Upper lobe of right lung (tissue), 1 donor: ENCODE data around the gene FBN3. TPM values are rescaled to one million over a fixed set of nuclear protein-coding genes. Genes with fewer than 3 reads are reported as not detected.

Experiments used
- ATAC-seq: fragments of 200-7000 bp; cut with Tn5 transposase; one replicate; pipeline ENCODE4 v1.9.1; 2020; ENCODE audit warnings: mild to moderate bottlenecking, moderate library complexity
- DNase-seq: peaks from one replicate; pipeline ENCODE4 v3.0.0-alpha.2; 2020
- H3K27ac ChIP-seq: fragments of 200-600 bp; one replicate; pipeline ENCODE4 v1.8.0; 2022
- H3K27me3 ChIP-seq: fragments of 200-600 bp; one replicate; pipeline ENCODE4 v1.8.0; 2022; ENCODE audit warnings: mild to moderate bottlenecking
- H3K36me3 ChIP-seq: fragments of 200-600 bp; one replicate; pipeline ENCODE4 v1.8.0; 2022
- H3K4me1 ChIP-seq: fragments of 200-600 bp; one replicate; pipeline ENCODE4 v1.8.0; 2022
- H3K4me3 ChIP-seq: fragments of 200-600 bp; one replicate; pipeline ENCODE4 v1.8.0; 2022; ENCODE audit warnings: mild to moderate bottlenecking
- H3K9me3 ChIP-seq: fragments of 200-600 bp; one replicate; pipeline ENCODE4 v1.8.0; 2022
- CTCF ChIP-seq: fragments of 200-600 bp; IDR thresholded peaks from one replicate; pipeline ENCODE4 v1.8.0; 2022; ENCODE audit warnings: antibody characterized with exemption
- intact Hi-C: fragments of 100-400 bp; cut with DNase I; formaldehyde crosslinking; loops from one replicate; pipeline ENCODE4 v1.11.0; 2022
- total RNA-seq: library from RNA; stranded (reverse); fragmentation: NEBNext Ultra II Directional; extraction: Animal tissue kit (Norgen Biotek cat#: 25700); gene quantifications from one replicate; pipeline ENCODE4 v1.2.1, GENCODE V29; 2021
- donor health status: DM: no; HTN: yes; CAD: no; lungs with severe emphysema.

Gene FBN3
- total RNA-seq, 1 donor from 2014 or later = 8.5 TPM

DNA sequence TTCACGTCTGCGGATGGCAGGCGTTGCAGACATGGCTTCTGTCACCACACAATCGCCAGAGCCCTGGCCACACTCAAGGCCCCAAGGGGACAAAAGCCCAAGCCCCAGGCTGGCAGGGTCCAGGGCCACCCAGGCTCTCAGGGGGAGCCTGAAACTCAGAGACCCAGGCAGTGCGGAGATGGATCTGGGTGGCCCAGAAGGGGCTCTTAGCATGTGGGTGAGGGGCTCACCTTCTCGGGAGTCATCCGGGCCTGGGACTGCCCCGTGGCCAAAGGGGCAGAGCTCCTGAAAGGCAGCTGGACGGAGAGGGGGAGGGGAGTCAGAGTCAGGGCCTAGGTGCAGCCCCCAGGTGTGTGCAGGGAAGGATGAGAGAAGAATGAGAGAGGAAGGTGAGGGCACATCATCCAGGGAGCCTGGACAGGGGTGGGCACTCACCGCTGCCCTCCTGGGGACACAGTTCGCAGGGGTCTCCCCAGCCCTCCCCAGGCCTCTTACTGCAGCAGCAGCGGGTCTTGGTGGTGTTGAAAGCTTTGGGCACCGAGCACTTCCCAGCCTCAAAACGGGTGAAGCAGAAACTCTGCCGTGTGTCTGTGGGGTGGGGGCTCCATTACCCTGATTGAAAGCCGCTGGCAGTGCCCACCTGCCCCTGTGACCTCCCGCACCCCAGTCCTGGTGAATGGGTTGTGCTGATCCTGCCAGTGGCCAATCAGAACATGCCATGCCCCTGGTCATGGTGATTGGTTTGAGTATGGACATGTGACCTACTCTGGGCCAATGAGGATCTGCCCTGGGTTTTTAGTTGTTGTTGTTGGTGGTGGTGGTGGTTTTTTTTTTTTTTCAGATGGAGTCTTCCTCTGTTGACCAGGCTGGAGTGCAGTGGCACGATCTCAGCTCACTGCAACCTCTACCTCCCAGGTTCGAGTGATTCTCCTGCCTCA lies 59.5 kb downstream of the FBN3 start:
- H3K4me3 ChIP-seq = no peak overlapping the region
- no peaks in the 10 kb centered on the region for H3K27me3 ChIP-seq
- intact Hi-C loops = no loop called here
- H3K4me1 ChIP-seq = no peaks in the 10 kb centered on the region
- no peak for DNase-seq
- ATAC-seq = no peak
- peaks cover 9% of the 10 kb centered on the region for H3K9me3 ChIP-seq
- H3K36me3 ChIP-seq = no peaks in the 10 kb centered on the region
- no peak for TF ChIP-seq CTCF
- no peak overlapping the region for H3K27ac ChIP-seq

- no peak for TF ChIP-seq CTCF
- ATAC-seq = no peak
- no peaks in the 10 kb centered on the region for H3K36me3 ChIP-seq
- no peaks in the 10 kb centered on the region for H3K4me1 ChIP-seq
- no peak overlapping the region for H3K27ac ChIP-seq
- no peaks in the 10 kb centered on the region for H3K27me3 ChIP-seq
- H3K4me3 ChIP-seq = no peak overlapping the region
- no peak for DNase-seq
- intact Hi-C loops = no loop called here
- H3K9me3 ChIP-seq = no peaks in the 10 kb centered on the region
These were observed 60.4 kb downstream of the FBN3 start for GRCh38 chr19:8088752-8089663.

DNA sequence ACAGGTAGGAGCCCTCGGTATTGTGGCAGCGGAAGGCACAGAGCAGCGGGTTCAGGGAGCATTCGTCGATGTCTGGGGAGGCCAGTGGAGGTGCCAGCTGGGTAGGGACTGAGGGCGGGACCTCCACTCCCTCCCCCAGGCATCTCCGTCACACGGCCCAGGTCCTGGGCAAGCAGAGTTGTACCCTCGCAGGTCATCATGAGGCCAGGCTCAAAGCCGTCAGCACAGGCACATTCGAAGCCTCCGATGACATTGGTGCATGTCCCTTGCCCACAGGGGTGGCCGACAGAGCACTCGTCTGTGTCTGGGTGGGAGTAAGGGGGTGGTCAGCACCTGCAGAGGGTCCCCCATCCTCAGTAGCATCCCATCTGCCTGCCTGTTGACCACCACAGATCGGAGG lies 61.5 kb downstream of the FBN3 start:
- ATAC-seq (no peak), DNase-seq (no peak)
- TF ChIP-seq CTCF = no peak
- no peaks in the 10 kb centered on the region for H3K27me3 ChIP-seq
- H3K36me3 ChIP-seq = no peaks in the 10 kb centered on the region
- H3K9me3 ChIP-seq = no peaks in the 10 kb centered on the region
- H3K4me3 ChIP-seq = no peak overlapping the region
- intact Hi-C loops = no loop called here
- no peaks in the 10 kb centered on the region for H3K4me1 ChIP-seq
- H3K27ac ChIP-seq = no peak overlapping the region

DNA sequence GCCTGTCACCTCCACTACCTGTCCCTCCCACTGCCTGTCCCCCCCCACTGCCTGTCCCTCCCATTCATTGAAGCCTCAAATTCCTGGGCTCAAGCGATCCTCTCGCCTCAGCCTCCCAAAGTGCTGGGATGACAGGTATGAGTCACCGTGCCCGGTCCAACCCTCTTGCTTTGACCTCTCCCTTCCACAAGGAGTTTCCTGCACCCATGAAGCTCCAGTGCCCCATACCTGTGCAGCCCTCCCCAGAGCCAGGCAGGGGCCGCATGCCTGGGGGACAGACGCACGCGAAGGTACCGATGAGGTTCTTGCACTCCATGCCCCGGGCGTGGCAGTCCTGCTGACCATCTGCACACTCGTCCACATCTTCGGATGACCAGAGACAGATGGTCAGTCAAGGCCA lies 62.5 kb downstream of the FBN3 start:
- no peaks in the 10 kb centered on the region for H3K4me1 ChIP-seq
- TF ChIP-seq CTCF = no peak
- DNase-seq (no peak), ATAC-seq (no peak)
- H3K4me3 ChIP-seq = no peak overlapping the region
- intact Hi-C loops = no loop called here
- no peaks in the 10 kb centered on the region for H3K27me3 ChIP-seq
- H3K36me3 ChIP-seq = no peaks in the 10 kb centered on the region
- H3K27ac ChIP-seq = no peak overlapping the region
- H3K9me3 ChIP-seq = no peaks in the 10 kb centered on the region

GRCh38 chr19:8085598-8086408 lies 63.6 kb downstream of the FBN3 start:
- Histone ChIP-seq H3K27me3 (no peaks in the 10 kb centered on the region), H3K9me3 (no peaks in the 10 kb centered on the region), H3K36me3 (no peaks in the 10 kb centered on the region), H3K4me1 (no peaks in the 10 kb centered on the region), H3K27ac (no peak overlapping the region), H3K4me3 (no peak overlapping the region)
- ATAC-seq (peak; percentile 71), DNase-seq (no peak)
- intact Hi-C loops = no loop called here
- TF ChIP-seq CTCF = no peak
